Neuronal stem cell (in vitro differentiated cells): ENCODE measurements around the gene DCLRE1A.

ENCODE experiments used
- DNase-seq: peaks from one replicate; pipeline ENCODE4 v3.0.0-alpha.2; 2013; ENCODE audit warnings: low spot score
- H2AFZ ChIP-seq: one replicate; pipeline ENCODE4 v1.6.1; 2013; ENCODE audit warnings: mild to moderate bottlenecking, low read length, inconsistent platforms
- H2AK5ac ChIP-seq: 2 replicates; pipeline ENCODE4 v1.6.1; 2013; ENCODE audit warnings: low read depth, mild to moderate bottlenecking, inconsistent platforms, low read length, moderate library complexity, mixed read lengths
- H2BK120ac ChIP-seq: 2 replicates; pipeline ENCODE4 v1.6.1; 2013; ENCODE audit warnings: low read depth, mild to moderate bottlenecking, inconsistent platforms, low read length, moderate library complexity, mixed read lengths
- H2BK12ac ChIP-seq: one replicate; pipeline ENCODE4 v1.6.1; 2013; ENCODE audit warnings: low read length, inconsistent platforms
- H2BK15ac ChIP-seq: 2 replicates; pipeline ENCODE4 v1.6.1; 2013; ENCODE audit warnings: mild to moderate bottlenecking, low read length, inconsistent platforms, mixed read lengths
- H2BK5ac ChIP-seq: one replicate; pipeline ENCODE4 v1.6.1; 2013; ENCODE audit warnings: inconsistent platforms, mild to moderate bottlenecking, low read length, moderate library complexity
- H3K14ac ChIP-seq: one replicate; pipeline ENCODE4 v1.6.1; 2013; ENCODE audit warnings: low read length, inconsistent platforms
- H3K18ac ChIP-seq: 2 replicates; pipeline ENCODE4 v1.6.1; 2013; ENCODE audit warnings: low read length, inconsistent platforms
- H3K23ac ChIP-seq: 2 replicates; pipeline ENCODE4 v1.6.1; 2013; ENCODE audit warnings: low read depth, mild to moderate bottlenecking, mixed read lengths, low read length, inconsistent platforms; ENCODE audit not compliant: poor library complexity
- H3K27ac ChIP-seq: replicated peaks from 3 replicates; pipeline ENCODE4 v1.5.1; 2013; ENCODE audit warnings: low read length, inconsistent platforms
- H3K27me3 ChIP-seq, 3 experiments: 2 replicates each; pipeline ENCODE4 v1.6.1; 2013; ENCODE audit warnings: low read length in 3 of 3, mild to moderate bottlenecking in 2 of 3, inconsistent platforms in 1 of 3, low read depth in 1 of 3, mixed read lengths in 1 of 3, moderate library complexity in 1 of 3; ENCODE audit not compliant: control insufficient read depth in 3 of 3, insufficient read depth in 3 of 3
- H3K36me3 ChIP-seq, 2 donors: replicated peaks in 1 of 2; 2 replicates each; pipeline ENCODE4 v1.6.1; 2013; ENCODE audit warnings: low read length in 2 of 2; ENCODE audit not compliant: control insufficient read depth in 2 of 2, insufficient read depth in 2 of 2
- H3K4ac ChIP-seq: 2 replicates; pipeline ENCODE4 v1.6.1; 2013; ENCODE audit warnings: inconsistent platforms, mild to moderate bottlenecking, low read length, moderate library complexity
- H3K4me1 ChIP-seq, 2 donors: 1 replicate in 1 of 2; 2 replicates in 1 of 2; pipeline ENCODE4 v1.6.1; 2013; ENCODE audit warnings: low read length in 2 of 2, low read depth in 1 of 2; ENCODE audit not compliant: control insufficient read depth in 2 of 2, insufficient read depth in 1 of 2
- H3K4me2 ChIP-seq: one replicate; pipeline ENCODE4 v1.6.1; 2013; ENCODE audit warnings: mild to moderate bottlenecking, low read length, inconsistent platforms; ENCODE audit not compliant: insufficient read depth, poor library complexity, severe bottlenecking
- H3K4me3 ChIP-seq, 2 donors: 2 replicates each; pipeline ENCODE4 v1.5.1; 2013; ENCODE audit warnings: low read length in 2 of 2, mild to moderate bottlenecking in 2 of 2, inconsistent platforms in 1 of 2, moderate library complexity in 1 of 2
- H3K79me1 ChIP-seq: one replicate; pipeline ENCODE4 v1.6.1; 2013; ENCODE audit warnings: low read depth, mild to moderate bottlenecking, inconsistent platforms, low read length, moderate library complexity
- H3K9ac ChIP-seq: one replicate; pipeline ENCODE4 v1.6.1; 2013; ENCODE audit warnings: mild to moderate bottlenecking, low read depth, low read length, inconsistent platforms; ENCODE audit not compliant: poor library complexity
- H3K9me3 ChIP-seq, 2 donors: replicated peaks in 1 of 2; 2 replicates each; pipeline versions ENCODE3 to v1.6.1; 2013; ENCODE audit warnings: low read length in 2 of 2, mild to moderate bottlenecking in 2 of 2, inconsistent platforms in 1 of 2, low read depth in 1 of 2, mixed read lengths in 1 of 2, moderate library complexity in 1 of 2; ENCODE audit not compliant: control insufficient read depth in 2 of 2, insufficient read depth in 1 of 2
- H4K8ac ChIP-seq: one replicate; pipeline ENCODE4 v1.6.1; 2013; ENCODE audit warnings: low read depth, mild to moderate bottlenecking, inconsistent platforms, low read length, moderate library complexity
- H4K91ac ChIP-seq: one replicate; pipeline ENCODE4 v1.6.1; 2013; ENCODE audit warnings: low read length, low read depth, mild to moderate bottlenecking, inconsistent platforms; ENCODE audit not compliant: poor library complexity
- WGBS, 2 donors: extraction: QIAGEN DNeasy Blood & Tissue Kit; methylation state at CpG; one replicate each; pipeline ENCODE4 v1.1.7; 2013; ENCODE audit warnings: missing lambda C conversion rate in 2 of 2, mixed read lengths in 1 of 2; ENCODE audit not compliant: insufficient read length in 2 of 2, insufficient replicate concordance in 1 of 2; ENCODE audit errors: extremely low coverage in 2 of 2; 5-methylcytosine and 5-hydroxymethylcytosine counted together

DCLRE1A gene

GRCh38 chr10:113806503-113806902 is 47.4 kb downstream of the DCLRE1A start:
- Histone ChIP-seq H2AK5ac (no peak overlapping the region), H3K27ac (no peak overlapping the region), H3K4me3 (no peak overlapping the region), H3K4ac (no peak overlapping the region), H3K27me3 (peaks cover 0 to 34% (median 0%) of the 10 kb centered on the region in 3 experiments), H3K79me1 (peaks cover 2% of the 10 kb centered on the region), H3K36me3 (no peaks in the 10 kb centered on the region), H4K8ac (no peak overlapping the region), H2BK120ac (no peak overlapping the region), H3K9me3 (no peaks in the 10 kb centered on the region), H3K9ac (no peak overlapping the region), H2BK15ac (no peak overlapping the region), H3K18ac (no peak overlapping the region), H3K14ac (no peak overlapping the region), H3K4me2 (no peak overlapping the region), H2BK5ac (no peak overlapping the region), H3K4me1 (no peaks in the 10 kb centered on the region), H2AFZ (no peak overlapping the region), H4K91ac (no peak overlapping the region), H3K23ac (no peak overlapping the region), H2BK12ac (no peak overlapping the region)
- no CpG with 5 or more reads among the region's 4 CpGs for WGBS, 2 donors
- no peak for DNase-seq

DNA sequence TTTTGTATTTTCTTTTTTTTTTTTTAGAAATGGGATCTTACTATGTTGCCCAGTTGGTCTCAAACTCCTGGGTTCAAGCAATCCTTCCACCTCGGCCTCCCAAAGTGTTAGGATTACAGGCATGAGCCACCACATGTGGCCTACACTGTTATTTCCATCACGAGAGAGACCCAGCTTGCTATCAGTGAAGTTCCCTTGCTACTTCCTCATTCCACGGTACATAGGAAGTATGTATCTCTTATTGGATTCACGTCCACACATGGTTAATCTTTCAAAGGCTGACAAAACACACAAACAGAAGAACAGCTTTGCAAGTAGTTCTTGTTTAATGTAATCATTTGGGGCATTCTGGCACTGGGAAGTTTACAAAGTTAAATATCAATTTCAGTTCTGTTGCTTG is 50.9 kb downstream of the DCLRE1A start:
- no peaks in the 10 kb centered on the region for H3K36me3 ChIP-seq
- no peak overlapping the region for H2BK12ac ChIP-seq
- no peak overlapping the region for H2BK5ac ChIP-seq
- H3K18ac ChIP-seq = no peak overlapping the region
- H2BK15ac ChIP-seq = no peak overlapping the region
- H3K27me3 ChIP-seq = peaks cover 0 to 42% (median 0%) of the 10 kb centered on the region in 3 experiments
- no peak overlapping the region for H3K4me3 ChIP-seq
- no CpG with 5 or more reads among the region's 4 CpGs for WGBS, 2 donors
- H3K4ac ChIP-seq = no peak overlapping the region
- no peak for DNase-seq
- H2AK5ac ChIP-seq = no peak overlapping the region
- no peak overlapping the region for H3K23ac ChIP-seq
- no peaks in the 10 kb centered on the region for H3K4me1 ChIP-seq
- H3K79me1 ChIP-seq = no peaks in the 10 kb centered on the region
- H4K91ac ChIP-seq = no peak overlapping the region
- no peak overlapping the region for H2BK120ac ChIP-seq
- no peak overlapping the region for H3K4me2 ChIP-seq
- no peak overlapping the region for H3K27ac ChIP-seq
- H2AFZ ChIP-seq = no peak overlapping the region
- no peak overlapping the region for H4K8ac ChIP-seq
- H3K9me3 ChIP-seq = no peaks in the 10 kb centered on the region
- H3K14ac ChIP-seq = no peak overlapping the region
- no peak overlapping the region for H3K9ac ChIP-seq

- H3K4me1 ChIP-seq = no peaks in the 10 kb centered on the region
- no peak overlapping the region for H2BK12ac ChIP-seq
- no peak overlapping the region for H3K4me3 ChIP-seq
- no peak overlapping the region for H4K8ac ChIP-seq
- no peak overlapping the region for H3K4me2 ChIP-seq
- no peak overlapping the region for H3K23ac ChIP-seq
- WGBS, 2 donors = no CpG with 5 or more reads among the region's 6 CpGs
- DNase-seq = no peak
- H3K27me3 ChIP-seq = peaks cover 0 to 42% (median 0%) of the 10 kb centered on the region in 3 experiments
- no peak overlapping the region for H2BK5ac ChIP-seq
- H3K18ac ChIP-seq = no peak overlapping the region
- H2AFZ ChIP-seq = no peak overlapping the region
- H3K79me1 ChIP-seq = no peaks in the 10 kb centered on the region
- no peak overlapping the region for H3K27ac ChIP-seq
- H2BK120ac ChIP-seq = no peak overlapping the region
- H2AK5ac ChIP-seq = no peak overlapping the region
- H3K9ac ChIP-seq = no peak overlapping the region
- H4K91ac ChIP-seq = no peak overlapping the region
- no peaks in the 10 kb centered on the region for H3K36me3 ChIP-seq
- H3K14ac ChIP-seq = no peak overlapping the region
- H2BK15ac ChIP-seq = no peak overlapping the region
- H3K4ac ChIP-seq = no peak overlapping the region
- H3K9me3 ChIP-seq = no peaks in the 10 kb centered on the region
Measured at GRCh38 chr10:113801569-113801968, 52.3 kb downstream of the DCLRE1A start.

DNA sequence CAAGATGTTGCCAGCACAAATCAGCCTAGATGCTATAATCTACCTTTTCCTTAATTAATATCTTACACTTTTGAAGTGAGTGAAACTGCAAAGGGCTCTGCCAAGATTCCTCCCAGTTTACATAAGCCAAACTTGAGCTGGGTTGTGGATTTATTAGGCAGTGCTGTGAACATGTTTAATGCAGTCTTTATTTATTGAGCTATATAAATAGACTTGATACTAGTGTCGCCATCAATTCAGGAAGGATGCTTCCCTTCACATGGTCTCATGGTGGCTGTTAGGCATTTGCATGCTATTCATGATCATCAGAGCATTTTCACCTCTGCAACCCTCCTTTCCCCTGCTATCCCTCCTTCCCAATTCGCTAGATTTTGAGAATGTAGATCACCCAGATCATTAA is 62.2 kb downstream of the DCLRE1A start:
- H2BK15ac ChIP-seq = no peak overlapping the region
- H2AFZ ChIP-seq = no peak overlapping the region
- DNase-seq = no peak
- H3K27ac ChIP-seq = no peak overlapping the region
- H3K23ac ChIP-seq = no peak overlapping the region
- no peak overlapping the region for H3K4ac ChIP-seq
- no CpG with 5 or more reads among the region's 2 CpGs for WGBS, 2 donors
- no peaks in the 10 kb centered on the region for H3K79me1 ChIP-seq
- no peak overlapping the region for H3K9ac ChIP-seq
- H3K4me1 ChIP-seq = peaks cover 0 to 1% of the 10 kb centered on the region in 2 donors
- no peak overlapping the region for H4K8ac ChIP-seq
- no peak overlapping the region for H3K18ac ChIP-seq
- no peak overlapping the region for H4K91ac ChIP-seq
- H3K36me3 ChIP-seq = no peaks in the 10 kb centered on the region
- no peak overlapping the region for H3K4me3 ChIP-seq
- H2BK5ac ChIP-seq = no peak overlapping the region
- no peak overlapping the region for H3K14ac ChIP-seq
- H2BK12ac ChIP-seq = no peak overlapping the region
- no peak overlapping the region for H2BK120ac ChIP-seq
- no peak overlapping the region for H2AK5ac ChIP-seq
- no peaks in the 10 kb centered on the region for H3K9me3 ChIP-seq
- no peak overlapping the region for H3K4me2 ChIP-seq
- peaks cover 0 to 24% (median 0%) of the 10 kb centered on the region in 3 experiments for H3K27me3 ChIP-seq
